ENCODE results near the gene KLHL24. TPM values are rescaled to one million over a fixed set of nuclear protein-coding genes. Genes with fewer than 3 reads are reported as not detected.

Gene KLHL24
- total and polyA plus RNA-seq, 2 experiments from 2014 or later: 8.2 to 51.0 TPM

DNA sequence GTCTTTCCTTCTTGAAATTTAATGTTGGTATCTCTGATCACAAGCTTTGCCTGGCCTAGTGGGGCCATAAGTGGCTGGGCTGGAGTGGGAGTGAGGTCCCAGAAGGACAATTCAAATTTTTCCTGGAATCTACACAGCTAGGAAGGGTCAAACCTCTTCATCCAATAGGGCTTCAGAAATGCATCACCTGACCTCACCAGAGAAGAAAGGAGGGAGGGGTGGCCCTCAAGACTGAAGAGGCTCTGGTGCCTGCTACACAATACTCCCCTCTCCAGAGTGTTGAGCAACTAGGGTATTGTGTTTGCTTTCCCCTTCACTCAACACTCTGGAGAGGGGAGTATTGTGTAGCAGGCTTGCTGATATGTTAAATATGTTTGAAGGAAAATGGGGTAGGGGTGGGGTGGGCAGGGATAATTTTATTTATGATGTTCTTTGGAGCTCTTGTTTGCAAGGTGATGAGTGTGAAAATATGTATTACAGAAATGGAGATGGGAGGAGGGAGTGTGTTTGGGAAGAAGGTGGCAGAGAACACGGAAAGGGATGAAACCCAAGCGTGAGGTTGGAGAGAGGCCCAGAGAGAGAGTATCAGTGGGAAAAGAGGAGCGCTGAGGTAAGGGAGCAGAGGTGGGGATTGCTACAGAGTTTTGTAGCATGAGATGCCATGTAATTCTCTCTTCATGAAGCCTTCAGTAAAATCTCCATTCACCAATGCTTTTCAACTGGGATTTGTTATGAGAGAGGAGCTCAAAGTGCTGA lies 5.7 kb upstream of the KLHL24 start:
- Mint-ChIP-seq H3K9me3 (no peaks in the 10 kb centered on the region), H3K27me3 (ENCODE audit: insufficient read depth, low read depth, poor library complexity) (peaks cover 4% of the 10 kb centered on the region), H3K4me3 (no peak overlapping the region), H3K4me1 (no peaks in the 10 kb centered on the region; the same call in 2 of the 3 replicates), H3K27ac (no peak overlapping the region), H3K36me3 (ENCODE audit: low read depth) (no peaks in the 10 kb centered on the region)
- H3K79me2 ChIP-seq (replicated peaks; ENCODE audit: insufficient read depth): no peaks in the 10 kb centered on the region
- no peak for TF ChIP-seq EZH2 (IDR thresholded peaks at IDR 0.05; ENCODE audit: low read depth, unreplicated experiment)
- TF ChIP-seq POLR2AphosphoS5 (IDR thresholded peaks at IDR 0.05; ENCODE audit: low read depth): no peak
- TF ChIP-seq JUNB (IDR thresholded peaks at IDR 0.05; ENCODE audit: unreplicated experiment): no peak
- TF ChIP-seq, protein P1, sequence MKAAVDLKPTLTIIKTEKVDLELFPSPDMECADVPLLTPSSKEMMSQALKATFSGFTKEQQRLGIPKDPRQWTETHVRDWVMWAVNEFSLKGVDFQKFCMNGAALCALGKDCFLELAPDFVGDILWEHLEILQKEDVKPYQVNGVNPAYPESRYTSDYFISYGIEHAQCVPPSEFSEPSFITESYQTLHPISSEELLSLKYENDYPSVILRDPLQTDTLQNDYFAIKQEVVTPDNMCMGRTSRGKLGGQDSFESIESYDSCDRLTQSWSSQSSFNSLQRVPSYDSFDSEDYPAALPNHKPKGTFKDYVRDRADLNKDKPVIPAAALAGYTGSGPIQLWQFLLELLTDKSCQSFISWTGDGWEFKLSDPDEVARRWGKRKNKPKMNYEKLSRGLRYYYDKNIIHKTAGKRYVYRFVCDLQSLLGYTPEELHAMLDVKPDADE (IDR thresholded peaks at IDR 0.05): no peak
- TF ChIP-seq NANOG (IDR thresholded peaks at IDR 0.05; ENCODE audit: borderline replicate concordance): no peak
- TF ChIP-seq, protein P2, sequence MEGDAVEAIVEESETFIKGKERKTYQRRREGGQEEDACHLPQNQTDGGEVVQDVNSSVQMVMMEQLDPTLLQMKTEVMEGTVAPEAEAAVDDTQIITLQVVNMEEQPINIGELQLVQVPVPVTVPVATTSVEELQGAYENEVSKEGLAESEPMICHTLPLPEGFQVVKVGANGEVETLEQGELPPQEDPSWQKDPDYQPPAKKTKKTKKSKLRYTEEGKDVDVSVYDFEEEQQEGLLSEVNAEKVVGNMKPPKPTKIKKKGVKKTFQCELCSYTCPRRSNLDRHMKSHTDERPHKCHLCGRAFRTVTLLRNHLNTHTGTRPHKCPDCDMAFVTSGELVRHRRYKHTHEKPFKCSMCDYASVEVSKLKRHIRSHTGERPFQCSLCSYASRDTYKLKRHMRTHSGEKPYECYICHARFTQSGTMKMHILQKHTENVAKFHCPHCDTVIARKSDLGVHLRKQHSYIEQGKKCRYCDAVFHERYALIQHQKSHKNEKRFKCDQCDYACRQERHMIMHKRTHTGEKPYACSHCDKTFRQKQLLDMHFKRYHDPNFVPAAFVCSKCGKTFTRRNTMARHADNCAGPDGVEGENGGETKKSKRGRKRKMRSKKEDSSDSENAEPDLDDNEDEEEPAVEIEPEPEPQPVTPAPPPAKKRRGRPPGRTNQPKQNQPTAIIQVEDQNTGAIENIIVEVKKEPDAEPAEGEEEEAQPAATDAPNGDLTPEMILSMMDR (conservative IDR thresholded peaks at IDR 0.05; ENCODE audit: low read depth in 2 of 2): no peak
- no peak for TF ChIP-seq EZH2phosphoT487 (IDR thresholded peaks at IDR 0.05; ENCODE audit: unreplicated experiment)
- TF ChIP-seq ZNF114 (CRISPR knock-in tag; IDR thresholded peaks at IDR 0.05): no peak
- TF ChIP-seq, protein P3, sequence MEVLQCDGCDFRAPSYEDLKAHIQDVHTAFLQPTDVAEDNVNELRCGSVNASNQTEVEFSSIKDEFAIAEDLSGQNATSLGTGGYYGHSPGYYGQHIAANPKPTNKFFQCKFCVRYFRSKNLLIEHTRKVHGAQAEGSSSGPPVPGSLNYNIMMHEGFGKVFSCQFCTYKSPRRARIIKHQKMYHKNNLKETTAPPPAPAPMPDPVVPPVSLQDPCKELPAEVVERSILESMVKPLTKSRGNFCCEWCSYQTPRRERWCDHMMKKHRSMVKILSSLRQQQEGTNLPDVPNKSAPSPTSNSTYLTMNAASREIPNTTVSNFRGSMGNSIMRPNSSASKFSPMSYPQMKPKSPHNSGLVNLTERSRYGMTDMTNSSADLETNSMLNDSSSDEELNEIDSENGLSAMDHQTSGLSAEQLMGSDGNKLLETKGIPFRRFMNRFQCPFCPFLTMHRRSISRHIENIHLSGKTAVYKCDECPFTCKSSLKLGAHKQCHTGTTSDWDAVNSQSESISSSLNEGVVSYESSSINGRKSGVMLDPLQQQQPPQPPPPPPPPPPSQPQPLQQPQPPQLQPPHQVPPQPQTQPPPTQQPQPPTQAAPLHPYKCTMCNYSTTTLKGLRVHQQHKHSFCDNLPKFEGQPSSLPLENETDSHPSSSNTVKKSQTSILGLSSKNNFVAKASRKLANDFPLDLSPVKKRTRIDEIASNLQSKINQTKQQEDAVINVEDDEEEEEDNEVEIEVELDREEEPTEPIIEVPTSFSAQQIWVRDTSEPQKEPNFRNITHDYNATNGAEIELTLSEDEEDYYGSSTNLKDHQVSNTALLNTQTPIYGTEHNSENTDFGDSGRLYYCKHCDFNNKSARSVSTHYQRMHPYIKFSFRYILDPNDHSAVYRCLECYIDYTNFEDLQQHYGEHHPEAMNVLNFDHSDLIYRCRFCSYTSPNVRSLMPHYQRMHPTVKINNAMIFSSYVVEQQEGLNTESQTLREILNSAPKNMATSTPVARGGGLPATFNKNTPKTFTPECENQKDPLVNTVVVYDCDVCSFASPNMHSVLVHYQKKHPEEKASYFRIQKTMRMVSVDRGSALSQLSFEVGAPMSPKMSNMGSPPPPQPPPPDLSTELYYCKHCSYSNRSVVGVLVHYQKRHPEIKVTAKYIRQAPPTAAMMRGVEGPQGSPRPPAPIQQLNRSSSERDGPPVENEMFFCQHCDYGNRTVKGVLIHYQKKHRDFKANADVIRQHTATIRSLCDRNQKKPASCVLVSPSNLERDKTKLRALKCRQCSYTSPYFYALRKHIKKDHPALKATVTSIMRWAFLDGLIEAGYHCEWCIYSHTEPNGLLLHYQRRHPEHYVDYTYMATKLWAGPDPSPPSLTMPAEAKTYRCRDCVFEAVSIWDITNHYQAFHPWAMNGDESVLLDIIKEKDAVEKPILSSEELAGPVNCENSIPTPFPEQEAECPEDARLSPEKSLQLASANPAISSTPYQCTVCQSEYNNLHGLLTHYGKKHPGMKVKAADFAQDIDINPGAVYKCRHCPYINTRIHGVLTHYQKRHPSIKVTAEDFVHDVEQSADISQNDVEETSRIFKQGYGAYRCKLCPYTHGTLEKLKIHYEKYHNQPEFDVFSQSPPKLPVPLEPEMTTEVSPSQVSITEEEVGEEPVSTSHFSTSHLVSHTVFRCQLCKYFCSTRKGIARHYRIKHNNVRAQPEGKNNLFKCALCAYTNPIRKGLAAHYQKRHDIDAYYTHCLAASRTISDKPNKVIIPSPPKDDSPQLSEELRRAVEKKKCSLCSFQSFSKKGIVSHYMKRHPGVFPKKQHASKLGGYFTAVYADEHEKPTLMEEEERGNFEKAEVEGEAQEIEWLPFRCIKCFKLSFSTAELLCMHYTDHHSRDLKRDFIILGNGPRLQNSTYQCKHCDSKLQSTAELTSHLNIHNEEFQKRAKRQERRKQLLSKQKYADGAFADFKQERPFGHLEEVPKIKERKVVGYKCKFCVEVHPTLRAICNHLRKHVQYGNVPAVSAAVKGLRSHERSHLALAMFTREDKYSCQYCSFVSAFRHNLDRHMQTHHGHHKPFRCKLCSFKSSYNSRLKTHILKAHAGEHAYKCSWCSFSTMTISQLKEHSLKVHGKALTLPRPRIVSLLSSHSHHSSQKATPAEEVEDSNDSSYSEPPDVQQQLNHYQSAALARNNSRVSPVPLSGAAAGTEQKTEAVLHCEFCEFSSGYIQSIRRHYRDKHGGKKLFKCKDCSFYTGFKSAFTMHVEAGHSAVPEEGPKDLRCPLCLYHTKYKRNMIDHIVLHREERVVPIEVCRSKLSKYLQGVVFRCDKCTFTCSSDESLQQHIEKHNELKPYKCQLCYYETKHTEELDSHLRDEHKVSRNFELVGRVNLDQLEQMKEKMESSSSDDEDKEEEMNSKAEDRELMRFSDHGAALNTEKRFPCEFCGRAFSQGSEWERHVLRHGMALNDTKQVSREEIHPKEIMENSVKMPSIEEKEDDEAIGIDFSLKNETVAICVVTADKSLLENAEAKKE (CRISPR knock-in tag; IDR thresholded peaks at IDR 0.05): no peak
- TF ChIP-seq, protein P4, sequence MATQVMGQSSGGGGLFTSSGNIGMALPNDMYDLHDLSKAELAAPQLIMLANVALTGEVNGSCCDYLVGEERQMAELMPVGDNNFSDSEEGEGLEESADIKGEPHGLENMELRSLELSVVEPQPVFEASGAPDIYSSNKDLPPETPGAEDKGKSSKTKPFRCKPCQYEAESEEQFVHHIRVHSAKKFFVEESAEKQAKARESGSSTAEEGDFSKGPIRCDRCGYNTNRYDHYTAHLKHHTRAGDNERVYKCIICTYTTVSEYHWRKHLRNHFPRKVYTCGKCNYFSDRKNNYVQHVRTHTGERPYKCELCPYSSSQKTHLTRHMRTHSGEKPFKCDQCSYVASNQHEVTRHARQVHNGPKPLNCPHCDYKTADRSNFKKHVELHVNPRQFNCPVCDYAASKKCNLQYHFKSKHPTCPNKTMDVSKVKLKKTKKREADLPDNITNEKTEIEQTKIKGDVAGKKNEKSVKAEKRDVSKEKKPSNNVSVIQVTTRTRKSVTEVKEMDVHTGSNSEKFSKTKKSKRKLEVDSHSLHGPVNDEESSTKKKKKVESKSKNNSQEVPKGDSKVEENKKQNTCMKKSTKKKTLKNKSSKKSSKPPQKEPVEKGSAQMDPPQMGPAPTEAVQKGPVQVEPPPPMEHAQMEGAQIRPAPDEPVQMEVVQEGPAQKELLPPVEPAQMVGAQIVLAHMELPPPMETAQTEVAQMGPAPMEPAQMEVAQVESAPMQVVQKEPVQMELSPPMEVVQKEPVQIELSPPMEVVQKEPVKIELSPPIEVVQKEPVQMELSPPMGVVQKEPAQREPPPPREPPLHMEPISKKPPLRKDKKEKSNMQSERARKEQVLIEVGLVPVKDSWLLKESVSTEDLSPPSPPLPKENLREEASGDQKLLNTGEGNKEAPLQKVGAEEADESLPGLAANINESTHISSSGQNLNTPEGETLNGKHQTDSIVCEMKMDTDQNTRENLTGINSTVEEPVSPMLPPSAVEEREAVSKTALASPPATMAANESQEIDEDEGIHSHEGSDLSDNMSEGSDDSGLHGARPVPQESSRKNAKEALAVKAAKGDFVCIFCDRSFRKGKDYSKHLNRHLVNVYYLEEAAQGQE (IDR thresholded peaks at IDR 0.05; ENCODE audit: unreplicated experiment): no peak
- no peak for TF ChIP-seq ZNF331 (CRISPR knock-in tag; IDR thresholded peaks at IDR 0.05; ENCODE audit: low read depth)
- no peak for TF ChIP-seq STAT1 (IDR thresholded peaks at IDR 0.05; ENCODE audit: unreplicated experiment)
- TF ChIP-seq CREB1 (CRISPR knock-in tag; IDR thresholded peaks at IDR 0.05; ENCODE audit: low read depth): no peak
- no peaks in the 10 kb centered on the region for H4K20me1 ChIP-seq (replicated peaks; ENCODE audit: insufficient read depth)
- H3F3A ChIP-seq (replicated peaks; ENCODE audit: low read depth): no peaks in the 10 kb centered on the region
- H3K4me3 ChIP-seq: no peak overlapping the region
- peak overlapping the region; percentile 43; the same call in 1 of the 2 replicates for H2AFZ ChIP-seq
- H3K27me3 ChIP-seq (ENCODE audit: insufficient read depth): no peaks in the 10 kb centered on the region
- ATAC-seq (peak; percentile 44), DNase-seq (ENCODE audit: low spot score) (peak; percentile 21)
- H3K36me3 ChIP-seq (ENCODE audit: insufficient read depth): no peaks in the 10 kb centered on the region
- H3K9me2 ChIP-seq (ENCODE audit: insufficient read depth): no peaks in the 10 kb centered on the region
- no peak overlapping the region for H3K4me2 ChIP-seq
- no peak overlapping the region for H3K27ac ChIP-seq (ENCODE audit: low read depth)
- no peaks in the 10 kb centered on the region for H3K4me1 ChIP-seq (ENCODE audit: insufficient read depth)
